ENCODE data around the gene RRP7A.
"Not testable (repeated sequence)": the region's sequence is repeated elsewhere in the genome, so short reads cannot be mapped to it uniquely, and the experiment has no call there.

GRCh38 chr22:42548126-42548525 lies 28.5 kb upstream of the RRP7A start:
- TF ChIP-seq CTCF, POLR2A (IDR thresholded peaks at IDR 0.05): not testable (repeated sequence)

All from uterus (tissue), 2 donors.